COLO668 (cell line): ENCODE results near the gene COL9A3.
"Not testable (repeated sequence)": the region's sequence is repeated elsewhere in the genome, so short reads cannot be mapped to it uniquely, and the experiment has no call there.

ENCODE experiments used
- DNase-seq: peaks from one replicate; lab custom pipeline; 2025; ENCODE audit not compliant: unreplicated experiment; lab: John Stamatoyannopoulos, UW

COL9A3 gene

DNA sequence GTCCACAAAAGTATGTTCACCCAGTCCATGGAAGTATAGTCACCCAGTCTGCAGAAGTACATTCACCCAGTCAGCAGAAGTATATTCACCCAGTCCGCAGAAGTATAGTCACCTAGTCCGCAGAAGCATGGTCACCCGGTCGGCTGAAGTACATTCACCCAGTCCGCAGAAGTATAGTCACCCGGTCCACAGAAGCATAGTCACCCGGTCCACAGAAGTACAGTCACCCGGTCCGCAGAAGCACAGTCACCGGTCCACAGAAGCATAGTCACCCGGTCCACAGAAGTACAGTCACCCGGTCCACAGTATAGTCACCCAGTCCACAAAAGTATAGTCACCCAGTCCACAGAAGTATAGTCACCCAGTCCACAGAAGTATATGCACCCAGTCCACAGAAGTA, 36.0 kb downstream of the COL9A3 start:
- DNase-seq, result no peak

- DNase-seq, result not testable (repeated sequence)
Observed at GRCh38 chr20:62853304-62853703, 36.5 kb downstream of the COL9A3 start.

- no peak for DNase-seq
Observed at GRCh38 chr20:62854121-62854520, 37.3 kb downstream of the COL9A3 start.

- no peak for DNase-seq
Observed at GRCh38 chr20:62855120-62855519, 38.3 kb downstream of the COL9A3 start.

GRCh38 chr20:62856931-62857619, 40.2 kb downstream of the COL9A3 start:
- no peak for DNase-seq

GRCh38 chr20:62858058-62858830, 41.4 kb downstream of the COL9A3 start:
- DNase-seq, result no peak

DNA sequence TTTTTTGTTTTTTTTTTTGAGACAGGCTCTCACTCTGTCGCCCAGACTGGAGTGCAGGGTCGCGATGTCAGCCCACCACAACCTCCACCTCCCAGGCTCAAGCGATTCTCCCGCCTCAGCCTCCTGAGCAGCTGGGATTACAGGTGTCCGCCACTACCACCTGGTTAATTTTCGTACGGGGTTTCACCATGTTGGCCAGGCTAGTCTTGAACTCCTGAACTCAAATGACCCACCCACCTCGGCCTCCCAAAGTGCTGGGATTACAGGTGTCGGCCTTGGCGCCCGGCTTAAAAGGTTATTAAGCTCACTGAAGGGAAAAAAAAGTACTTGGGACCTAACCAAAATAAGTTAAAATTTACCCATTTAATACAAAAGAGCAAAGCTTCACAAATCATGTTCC, 42.9 kb downstream of the COL9A3 start:
- no peak for DNase-seq

DNA sequence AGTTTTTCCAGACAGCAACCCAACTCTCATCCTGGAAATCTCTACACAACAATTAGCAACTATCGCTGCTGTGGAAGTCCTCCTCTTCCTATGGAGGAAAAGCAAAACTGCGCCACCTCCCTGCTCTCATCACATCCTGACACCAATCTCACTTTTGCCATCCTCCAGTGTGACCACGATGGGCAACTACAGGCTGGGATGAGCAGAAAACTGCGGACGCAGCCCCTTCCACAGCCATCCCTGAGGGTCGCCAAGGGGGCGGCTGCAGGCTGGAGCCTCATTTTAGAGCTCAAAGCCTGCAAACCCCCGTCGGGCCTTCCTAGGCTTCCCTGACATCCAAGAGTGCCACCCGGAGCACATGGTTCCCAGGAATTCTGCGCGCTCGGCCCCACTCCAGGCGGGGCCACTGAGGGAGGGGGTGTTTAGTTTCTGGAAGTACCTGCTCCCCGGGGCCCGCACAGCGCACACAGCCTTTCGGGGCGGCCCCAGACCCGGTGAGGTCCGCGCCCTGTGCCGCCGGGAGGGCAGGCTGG, 43.6 kb downstream of the COL9A3 start:
- DNase-seq, result peak; percentile 38

DNA sequence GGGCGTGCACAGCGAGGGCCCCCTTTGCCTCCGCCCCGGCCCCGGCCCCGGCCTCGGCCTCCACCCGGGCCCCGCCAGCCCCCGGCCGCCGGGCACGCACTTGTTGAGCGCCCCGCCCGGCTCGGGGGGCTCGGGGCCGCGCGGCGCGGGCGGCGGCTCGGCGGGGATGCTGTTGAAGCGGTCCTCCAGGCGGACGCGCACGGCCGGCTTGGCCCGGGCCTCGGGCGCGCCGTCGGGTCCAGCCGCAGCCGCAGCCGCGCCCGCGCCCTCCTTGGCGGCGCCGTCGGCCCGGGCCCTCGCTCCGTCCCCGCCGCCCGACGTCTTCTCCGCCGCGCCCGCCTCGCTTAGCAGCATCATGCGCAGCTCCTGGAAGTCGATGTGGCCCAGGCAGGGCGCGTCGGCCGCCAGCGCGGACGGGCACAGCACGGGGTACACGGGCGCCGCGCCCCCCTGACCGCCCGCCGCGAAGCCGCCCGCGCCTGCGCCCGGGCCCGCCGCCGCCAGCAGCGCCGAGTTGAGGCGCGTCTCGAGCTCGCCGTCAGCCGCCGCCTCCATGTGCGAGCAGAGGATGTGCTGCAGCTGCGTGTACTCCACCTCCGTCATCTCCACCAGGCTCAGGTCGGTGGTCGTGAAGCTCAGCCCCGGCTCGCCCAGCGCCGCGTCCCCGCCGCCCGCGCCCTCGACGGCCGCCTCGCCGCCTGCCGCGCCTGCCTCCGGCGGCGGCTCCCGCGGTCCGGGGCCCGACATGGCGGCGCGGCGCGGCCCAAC, 44.3 kb downstream of the COL9A3 start:
- peak; percentile 71 for DNase-seq

DNA sequence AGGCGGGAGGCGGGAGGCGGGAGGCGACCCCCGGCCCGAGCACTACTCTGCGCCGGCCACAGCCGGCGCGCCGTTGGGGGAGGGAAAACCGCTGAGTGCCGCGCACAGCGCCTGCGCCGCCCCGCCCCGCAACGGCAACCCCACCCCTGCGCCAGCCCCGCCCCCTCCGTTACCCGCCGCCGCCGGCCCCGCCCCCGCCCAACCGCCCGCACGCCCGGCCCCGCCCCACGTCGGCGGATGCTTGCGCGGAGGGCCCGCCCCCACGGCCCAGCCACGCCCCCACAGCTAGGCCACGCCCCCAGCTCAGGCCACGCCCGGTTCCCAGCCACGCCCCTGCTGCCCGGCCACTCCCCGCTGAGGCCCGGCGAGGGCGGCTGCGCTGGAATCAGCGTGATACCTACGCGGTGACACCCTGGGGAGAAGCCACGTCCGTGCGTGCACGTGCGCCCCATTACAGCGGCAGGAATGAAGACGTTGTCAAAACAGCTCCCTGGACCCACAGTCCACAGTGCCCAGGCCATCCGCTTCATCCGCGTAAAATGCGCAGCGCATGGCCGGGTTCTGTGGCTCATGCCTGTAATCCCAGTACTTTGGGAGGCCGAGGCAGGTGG, 45.0 kb downstream of the COL9A3 start, which contains the start of gene TCFL5:
TSS of gene TCFL5 (minus strand) at position 97 of the 611 bp plus-strand sequence. CDS start 152 bp downstream, outside the sequence.
- peak; percentile 97 for DNase-seq

DNA sequence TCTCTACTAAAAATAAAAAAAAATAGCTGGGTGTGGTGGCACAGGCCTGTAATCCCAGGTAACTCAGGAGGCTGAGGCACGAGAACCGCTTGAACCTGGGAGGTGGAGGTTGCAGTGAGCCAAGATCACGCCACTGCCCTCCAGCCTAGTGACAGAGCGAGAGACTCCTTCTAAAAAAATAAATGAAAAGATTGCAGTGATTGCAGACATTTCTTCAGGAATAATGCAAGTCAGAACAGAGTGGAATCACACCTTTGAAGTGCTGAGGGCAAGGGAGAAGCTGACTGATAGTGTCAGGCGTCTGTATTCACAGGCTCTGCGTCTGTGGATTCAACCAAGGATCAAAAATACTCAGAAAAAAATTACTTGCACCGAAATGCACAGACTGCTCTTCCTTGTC, 47.4 kb downstream of the COL9A3 start:
- DNase-seq, result no peak

DNA sequence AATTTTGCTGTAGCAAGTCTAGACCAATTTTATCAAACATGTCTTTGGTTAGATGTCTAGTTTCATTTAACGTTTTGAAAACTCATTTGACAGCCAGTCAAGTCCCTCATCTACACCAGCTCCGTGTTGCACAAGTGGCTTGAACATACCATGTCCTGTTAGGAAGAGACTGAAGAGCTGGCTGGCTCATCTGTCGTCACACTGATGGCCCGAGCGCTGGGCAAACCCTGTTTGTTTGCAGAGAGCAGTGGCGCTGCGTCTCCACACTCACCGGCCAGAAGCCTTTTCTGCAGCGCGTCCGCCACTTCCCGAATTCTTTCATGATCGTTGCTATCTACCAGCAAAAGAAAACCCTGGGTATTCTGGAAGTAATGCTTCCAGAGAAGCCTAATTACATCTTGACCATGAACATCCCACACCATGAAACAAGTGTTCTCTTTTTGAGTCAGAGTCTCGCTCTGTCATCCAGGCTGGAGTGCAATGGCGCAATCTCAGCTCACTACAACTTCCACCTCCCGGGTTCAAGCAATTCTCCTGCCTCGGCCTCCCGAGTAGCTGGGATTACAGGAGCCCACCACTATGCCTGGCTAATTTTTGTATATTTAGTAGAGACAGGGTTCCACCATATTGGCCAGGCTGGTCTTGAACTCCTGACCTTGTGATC, 55.5 kb downstream of the COL9A3 start:
- DNase-seq, result peak; percentile 61

DNA sequence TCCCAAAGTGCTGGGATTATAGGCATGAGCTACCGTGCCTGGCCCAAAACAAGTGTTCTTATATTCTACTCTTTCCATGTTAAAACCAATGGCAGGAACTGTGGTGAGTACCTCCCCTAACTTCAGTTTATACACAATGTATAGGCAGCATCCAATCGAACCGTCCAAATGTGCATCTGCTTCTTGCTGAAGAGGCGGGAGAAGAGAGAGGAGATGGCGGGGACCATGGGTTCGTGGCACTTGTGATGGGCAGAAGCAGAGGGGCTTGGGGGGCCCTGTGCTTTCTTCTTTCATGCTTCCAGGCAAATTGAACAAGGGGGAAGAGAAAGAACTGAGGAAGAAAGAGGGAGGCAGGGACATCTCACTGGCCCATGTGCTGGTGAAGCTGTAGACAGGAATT, 56.0 kb downstream of the COL9A3 start:
- no peak for DNase-seq

DNA sequence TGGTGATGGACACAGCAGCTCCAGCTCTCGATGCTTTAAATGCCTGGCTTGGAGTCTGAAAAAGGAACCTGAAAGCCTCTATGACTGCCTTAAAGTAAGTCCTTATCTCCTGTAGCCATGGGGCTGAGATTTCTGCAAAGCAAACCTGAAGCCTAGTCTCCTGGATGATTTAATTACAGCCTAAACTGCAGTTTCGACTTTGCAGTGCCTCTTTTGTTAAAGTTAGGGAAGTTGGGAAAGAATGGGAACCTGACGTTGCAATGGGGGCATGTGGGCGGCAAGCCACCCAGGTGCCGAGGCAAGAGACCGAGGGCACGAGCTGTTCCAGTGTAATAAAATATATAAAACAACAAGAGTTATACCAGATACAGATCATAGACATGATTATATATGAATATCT, 56.4 kb downstream of the COL9A3 start:
- no peak for DNase-seq

- peak; percentile 54 for DNase-seq
Observed at GRCh38 chr20:62873681-62874031, 56.8 kb downstream of the COL9A3 start.

GRCh38 chr20:62874964-62875344, 58.1 kb downstream of the COL9A3 start:
- DNase-seq, result no peak

- peak; percentile 93 for DNase-seq
Observed at GRCh38 chr20:62875419-62876361, 58.8 kb downstream of the COL9A3 start.

GRCh38 chr20:62876501-62876901, 59.7 kb downstream of the COL9A3 start:
- no peak for DNase-seq
